AG09319 (cell line): ENCODE results near the gene MT3.

Experiments used
- DNase-seq: peaks from one replicate; pipeline ENCODE4 v3.0.0-alpha.2; 2010; ENCODE audit warnings: low read depth; ENCODE audit errors: extremely low read depth
- TF ChIP-seq, protein P1 (sequence below): IDR thresholded peaks from 2 replicates; pipeline ENCODE4 v1.5.1; 2011; ENCODE audit warnings: low read depth, mild to moderate bottlenecking, inconsistent platforms, low read length, moderate library complexity

The MT3 gene

DNA sequence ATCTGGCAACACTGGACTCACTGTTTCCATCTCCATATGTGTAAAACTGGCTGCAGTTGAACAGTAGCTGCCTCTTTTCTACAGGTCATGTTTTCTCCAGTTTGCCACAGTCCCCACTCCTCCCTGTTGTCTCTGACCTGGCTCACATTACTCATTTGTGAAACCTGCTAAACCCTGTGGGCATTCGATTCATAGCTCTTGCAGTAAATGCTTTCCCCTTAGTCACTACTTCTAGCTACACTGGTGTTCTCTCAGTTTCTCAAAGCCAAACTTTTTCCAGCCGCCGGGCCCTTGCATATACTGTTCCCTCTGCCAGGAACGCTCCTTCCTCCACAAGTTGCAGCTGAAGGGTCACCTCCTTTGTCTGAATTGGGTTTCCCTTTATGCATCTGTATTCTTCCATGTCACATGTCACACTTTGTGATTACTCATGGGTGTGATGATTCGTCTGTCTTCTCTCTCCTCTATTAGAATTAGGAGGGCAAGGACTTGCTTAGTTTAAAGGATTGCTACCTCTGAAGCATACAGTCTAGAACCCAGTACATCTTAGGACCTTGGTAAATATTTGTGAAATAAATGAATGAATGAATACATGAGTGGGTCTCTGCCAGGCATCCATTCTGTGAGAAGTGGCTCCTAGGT is 39.5 kb upstream of the MT3 start:
- no peak for DNase-seq
- TF ChIP-seq, protein P1, sequence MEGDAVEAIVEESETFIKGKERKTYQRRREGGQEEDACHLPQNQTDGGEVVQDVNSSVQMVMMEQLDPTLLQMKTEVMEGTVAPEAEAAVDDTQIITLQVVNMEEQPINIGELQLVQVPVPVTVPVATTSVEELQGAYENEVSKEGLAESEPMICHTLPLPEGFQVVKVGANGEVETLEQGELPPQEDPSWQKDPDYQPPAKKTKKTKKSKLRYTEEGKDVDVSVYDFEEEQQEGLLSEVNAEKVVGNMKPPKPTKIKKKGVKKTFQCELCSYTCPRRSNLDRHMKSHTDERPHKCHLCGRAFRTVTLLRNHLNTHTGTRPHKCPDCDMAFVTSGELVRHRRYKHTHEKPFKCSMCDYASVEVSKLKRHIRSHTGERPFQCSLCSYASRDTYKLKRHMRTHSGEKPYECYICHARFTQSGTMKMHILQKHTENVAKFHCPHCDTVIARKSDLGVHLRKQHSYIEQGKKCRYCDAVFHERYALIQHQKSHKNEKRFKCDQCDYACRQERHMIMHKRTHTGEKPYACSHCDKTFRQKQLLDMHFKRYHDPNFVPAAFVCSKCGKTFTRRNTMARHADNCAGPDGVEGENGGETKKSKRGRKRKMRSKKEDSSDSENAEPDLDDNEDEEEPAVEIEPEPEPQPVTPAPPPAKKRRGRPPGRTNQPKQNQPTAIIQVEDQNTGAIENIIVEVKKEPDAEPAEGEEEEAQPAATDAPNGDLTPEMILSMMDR: no peak

- TF ChIP-seq, protein P1: no peak
Measured at GRCh38 chr16:56551796-56552738, 37.3 kb upstream of the MT3 start.

DNA sequence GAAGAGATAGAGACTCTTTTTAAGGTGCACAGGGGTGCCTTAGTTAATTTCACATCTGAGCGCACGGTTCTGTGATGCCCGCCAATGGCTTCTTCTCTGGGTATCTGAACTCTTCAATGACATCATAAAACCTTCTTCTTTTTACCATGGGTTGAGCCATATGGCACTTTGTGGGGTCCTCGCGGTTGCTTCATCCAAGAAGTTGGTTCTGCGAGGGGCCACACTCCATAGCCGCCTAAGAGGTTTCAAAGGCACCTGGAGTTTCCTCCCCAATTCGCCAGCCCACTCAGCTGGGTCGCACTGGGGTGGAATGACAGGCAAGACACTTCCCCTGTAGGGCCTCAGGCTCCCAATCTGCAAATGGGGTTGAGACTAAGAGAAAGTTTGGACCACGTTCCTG is 34.9 kb upstream of the MT3 start:
- DNase-seq: no peak
- TF ChIP-seq, protein P1: no peak

More at GRCh38 chr16:56551796-56552738, 37.3 kb upstream of the MT3 start:
- DNase-seq: no peak

- TF ChIP-seq, protein P1: no peak
- DNase-seq: no peak
Measured at GRCh38 chr16:56558024-56558747, 31.1 kb upstream of the MT3 start.

- TF ChIP-seq, protein P1: no peak
Measured at GRCh38 chr16:56559109-56559508, 30.2 kb upstream of the MT3 start.

DNA sequence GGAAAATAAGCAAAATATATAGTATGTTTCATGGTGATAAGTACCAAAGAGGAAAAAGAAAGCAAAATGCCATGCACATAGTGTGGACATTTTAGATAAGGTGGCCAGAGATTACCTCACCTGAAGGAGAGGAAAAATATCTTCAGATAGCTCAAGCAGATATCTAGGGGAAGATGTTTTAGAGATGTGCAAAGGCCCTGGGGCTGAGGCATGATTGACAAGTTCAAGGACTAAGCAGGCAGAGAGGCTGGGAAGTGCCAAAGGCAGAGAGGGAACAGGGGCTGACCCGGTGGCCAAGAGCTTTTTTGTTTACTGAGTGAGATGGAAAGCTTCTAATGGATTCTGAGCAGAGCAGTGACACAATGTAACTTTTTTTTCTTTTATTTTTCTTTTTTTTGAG is 28.9 kb upstream of the MT3 start:
- TF ChIP-seq, protein P1: no peak
- DNase-seq: no peak

More at GRCh38 chr16:56559109-56559508, 30.2 kb upstream of the MT3 start:
- DNase-seq: no peak
